Measurements from ENCODE around the gene AVL9. TPM values are rescaled to one million over a fixed set of nuclear protein-coding genes. Genes with fewer than 3 reads are reported as not detected.
A peak's percentile ranks its signal among the peaks of the same experiment; 100 is the strongest.

The AVL9 gene
- total and polyA plus RNA-seq, 9 of the 15 experiments (the other 6 are each of a cell fraction or from before 2014, with no cell fraction given), result 6.4 to 66.2 (median 30.1) TPM

DNA sequence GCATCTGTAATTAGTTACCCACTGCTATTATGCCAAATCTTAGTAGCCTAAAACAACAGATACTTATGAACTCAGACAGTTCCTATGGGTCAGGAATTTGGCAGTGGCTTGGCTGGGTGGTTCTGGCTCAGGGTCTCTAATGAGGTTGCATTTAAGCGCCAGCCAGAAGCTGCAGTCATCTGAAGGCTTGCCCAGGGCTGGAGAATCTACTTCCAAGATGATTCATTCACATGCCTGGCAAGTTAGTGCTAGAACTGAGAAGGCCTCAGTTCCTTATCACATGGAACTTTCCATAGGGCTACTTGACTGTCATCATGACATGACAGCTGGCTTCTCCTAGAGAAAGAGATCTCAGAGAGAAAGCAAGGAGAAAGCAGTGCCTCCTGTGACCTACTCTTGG is 121.3 kb downstream of the AVL9 start (continued):
- TF ChIP-seq, protein P1, sequence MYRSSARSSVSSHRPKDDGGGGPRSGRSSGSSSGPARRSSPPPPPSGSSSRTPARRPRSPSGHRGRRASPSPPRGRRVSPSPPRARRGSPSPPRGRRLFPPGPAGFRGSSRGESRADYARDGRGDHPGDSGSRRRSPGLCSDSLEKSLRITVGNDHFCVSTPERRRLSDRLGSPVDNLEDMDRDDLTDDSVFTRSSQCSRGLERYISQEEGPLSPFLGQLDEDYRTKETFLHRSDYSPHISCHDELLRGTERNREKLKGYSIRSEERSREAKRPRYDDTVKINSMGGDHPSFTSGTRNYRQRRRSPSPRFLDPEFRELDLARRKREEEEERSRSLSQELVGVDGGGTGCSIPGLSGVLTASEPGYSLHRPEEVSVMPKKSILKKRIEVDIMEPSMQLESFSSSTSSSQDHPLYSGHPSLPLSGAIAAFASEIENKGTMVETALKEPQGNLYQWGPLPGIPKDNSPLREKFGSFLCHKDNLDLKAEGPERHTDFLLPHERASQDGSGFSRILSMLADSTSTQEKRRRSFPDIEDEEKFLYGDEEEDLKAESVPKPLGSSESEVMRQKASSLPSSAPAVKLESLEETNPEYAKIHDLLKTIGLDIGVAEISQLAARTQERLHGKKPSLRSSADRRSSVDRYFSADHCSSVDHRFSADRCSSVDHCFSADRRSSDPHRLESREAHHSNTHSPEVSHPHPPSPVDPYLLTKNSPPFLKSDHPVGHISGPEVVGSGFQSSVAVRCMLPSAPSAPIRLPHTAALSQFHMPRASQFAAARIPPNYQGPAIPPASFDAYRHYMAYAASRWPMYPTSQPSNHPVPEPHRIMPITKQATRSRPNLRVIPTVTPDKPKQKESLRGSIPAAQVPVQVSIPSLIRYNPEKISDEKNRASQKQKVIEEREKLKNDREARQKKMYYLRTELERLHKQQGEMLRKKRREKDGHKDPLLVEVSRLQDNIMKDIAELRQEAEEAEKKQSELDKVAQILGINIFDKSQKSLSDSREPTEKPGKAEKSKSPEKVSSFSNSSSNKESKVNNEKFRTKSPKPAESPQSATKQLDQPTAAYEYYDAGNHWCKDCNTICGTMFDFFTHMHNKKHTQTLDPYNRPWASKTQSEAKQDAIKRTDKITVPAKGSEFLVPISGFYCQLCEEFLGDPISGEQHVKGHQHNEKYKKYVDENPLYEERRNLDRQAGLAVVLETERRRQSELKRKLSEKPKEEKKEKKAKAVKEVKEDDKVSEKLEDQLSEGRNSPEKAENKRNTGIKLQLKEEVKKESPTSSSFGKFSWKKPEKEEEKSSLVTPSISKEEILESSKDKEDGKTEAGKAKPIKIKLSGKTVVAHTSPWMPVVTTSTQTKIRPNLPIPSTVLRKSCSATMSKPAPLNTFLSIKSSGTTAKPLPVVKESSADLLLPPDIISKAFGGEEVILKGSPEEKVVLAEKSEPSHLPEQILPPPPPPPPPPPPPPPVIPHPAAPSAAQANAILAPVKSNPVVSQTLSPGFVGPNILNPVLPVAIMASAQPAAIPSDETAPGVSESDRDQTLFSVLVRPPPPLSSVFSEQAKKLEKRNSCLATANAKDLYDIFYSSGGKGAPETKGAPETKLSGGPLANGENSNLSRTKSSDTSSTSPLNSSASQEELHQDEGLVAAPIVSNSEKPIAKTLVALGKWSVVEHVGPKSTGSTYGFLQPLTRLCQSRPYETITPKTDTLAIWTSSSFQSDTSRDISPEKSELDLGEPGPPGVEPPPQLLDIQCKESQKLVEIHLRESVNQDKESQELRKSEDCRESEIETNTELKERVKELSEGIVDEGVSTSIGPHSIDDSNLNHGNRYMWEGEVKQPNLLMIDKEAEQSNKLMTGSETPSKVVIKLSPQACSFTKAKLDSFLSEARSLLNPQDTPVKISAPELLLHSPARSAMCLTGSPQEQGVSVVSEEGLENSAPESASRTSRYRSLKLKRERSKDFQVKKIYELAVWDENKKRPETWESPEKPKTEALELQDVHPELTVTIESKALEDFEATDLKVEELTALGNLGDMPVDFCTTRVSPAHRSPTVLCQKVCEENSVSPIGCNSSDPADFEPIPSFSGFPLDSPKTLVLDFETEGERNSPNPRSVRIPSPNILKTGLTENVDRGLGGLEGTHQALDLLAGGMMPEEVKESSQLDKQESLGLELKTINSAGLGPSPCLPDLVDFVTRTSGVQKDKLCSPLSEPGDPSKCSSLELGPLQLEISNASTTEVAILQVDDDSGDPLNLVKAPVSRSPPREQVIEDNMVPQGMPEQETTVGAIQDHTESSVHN (IDR thresholded peaks at IDR 0.05; ENCODE audit: borderline replicate concordance in 1 of 2, low read depth in 1 of 2), result no peak
- TF ChIP-seq ZNF77 (CRISPR knock-in tag; IDR thresholded peaks at IDR 0.05) (no peak), EP400 (IDR thresholded peaks at IDR 0.05) (peak; percentile 12; the same call in 1 of the 2 replicates), CHD1 (IDR thresholded peaks at IDR 0.05; ENCODE audit: low read length) (no peak), CHCHD3 (CRISPR knock-in tag; IDR thresholded peaks at IDR 0.05) (no peak), MYNN (IDR thresholded peaks at IDR 0.05) (no peak), MYNN (CRISPR knock-in tag; IDR thresholded peaks at IDR 0.05) (no peak), RBM15 (IDR thresholded peaks at IDR 0.05; ENCODE audit: insufficient read depth, low read length) (no peak), MAZ (CRISPR knock-in tag; conservative IDR thresholded peaks at IDR 0.05 in 1 of 2, IDR thresholded peaks at IDR 0.05 in 1 of 2) (no peak), TFAM (CRISPR knock-in tag; conservative IDR thresholded peaks at IDR 0.05) (no peak), POU5F1 (IDR thresholded peaks at IDR 0.05; ENCODE audit: borderline replicate concordance, low read depth, low read length, partially characterized antibody) (no peak), GTF2F1 (IDR thresholded peaks at IDR 0.05; ENCODE audit: low read depth, low read length) (no peak), ZKSCAN8 (CRISPR knock-in tag; IDR thresholded peaks at IDR 0.05) (no peak)
- TF ChIP-seq, protein P2, sequence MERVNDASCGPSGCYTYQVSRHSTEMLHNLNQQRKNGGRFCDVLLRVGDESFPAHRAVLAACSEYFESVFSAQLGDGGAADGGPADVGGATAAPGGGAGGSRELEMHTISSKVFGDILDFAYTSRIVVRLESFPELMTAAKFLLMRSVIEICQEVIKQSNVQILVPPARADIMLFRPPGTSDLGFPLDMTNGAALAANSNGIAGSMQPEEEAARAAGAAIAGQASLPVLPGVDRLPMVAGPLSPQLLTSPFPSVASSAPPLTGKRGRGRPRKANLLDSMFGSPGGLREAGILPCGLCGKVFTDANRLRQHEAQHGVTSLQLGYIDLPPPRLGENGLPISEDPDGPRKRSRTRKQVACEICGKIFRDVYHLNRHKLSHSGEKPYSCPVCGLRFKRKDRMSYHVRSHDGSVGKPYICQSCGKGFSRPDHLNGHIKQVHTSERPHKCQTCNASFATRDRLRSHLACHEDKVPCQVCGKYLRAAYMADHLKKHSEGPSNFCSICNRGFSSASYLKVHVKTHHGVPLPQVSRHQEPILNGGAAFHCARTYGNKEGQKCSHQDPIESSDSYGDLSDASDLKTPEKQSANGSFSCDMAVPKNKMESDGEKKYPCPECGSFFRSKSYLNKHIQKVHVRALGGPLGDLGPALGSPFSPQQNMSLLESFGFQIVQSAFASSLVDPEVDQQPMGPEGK (CRISPR knock-in tag; IDR thresholded peaks at IDR 0.05; ENCODE audit: borderline replicate concordance), result no peak
- TF ChIP-seq, protein P3, sequence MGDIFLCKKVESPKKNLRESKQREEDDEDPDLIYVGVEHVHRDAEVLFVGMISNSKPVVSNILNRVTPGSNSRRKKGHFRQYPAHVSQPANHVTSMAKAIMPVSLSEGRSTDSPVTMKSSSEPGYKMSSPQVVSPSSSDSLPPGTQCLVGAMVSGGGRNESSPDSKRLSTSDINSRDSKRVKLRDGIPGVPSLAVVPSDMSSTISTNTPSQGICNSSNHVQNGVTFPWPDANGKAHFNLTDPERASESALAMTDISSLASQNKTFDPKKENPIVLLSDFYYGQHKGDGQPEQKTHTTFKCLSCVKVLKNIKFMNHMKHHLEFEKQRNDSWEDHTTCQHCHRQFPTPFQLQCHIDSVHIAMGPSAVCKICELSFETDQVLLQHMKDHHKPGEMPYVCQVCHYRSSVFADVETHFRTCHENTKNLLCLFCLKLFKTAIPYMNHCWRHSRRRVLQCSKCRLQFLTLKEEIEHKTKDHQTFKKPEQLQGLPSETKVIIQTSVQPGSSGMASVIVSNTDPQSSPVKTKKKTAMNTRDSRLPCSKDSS (IDR thresholded peaks at IDR 0.05; ENCODE audit: low read depth, partially characterized antibody), result no peak

All from K562 (cell line).